C4-2B (cell line): ENCODE data around the gene FAM9C.

Experiments
- ZFX ChIP-seq: fragments of 450-650 bp; IDR thresholded peaks from 2 replicates; pipeline ENCODE4 v1.6.1; 2017
- TF ChIP-seq, protein P1 (sequence below): fragments of 450-650 bp; conservative IDR thresholded peaks from 2 replicates; pipeline ENCODE4 v1.5.1; 2017; ENCODE audit warnings: mild to moderate bottlenecking

GRCh38 chrX:12993826-12994225 lies 50.6 kb downstream of the FAM9C start:
- TF ChIP-seq, protein P1, sequence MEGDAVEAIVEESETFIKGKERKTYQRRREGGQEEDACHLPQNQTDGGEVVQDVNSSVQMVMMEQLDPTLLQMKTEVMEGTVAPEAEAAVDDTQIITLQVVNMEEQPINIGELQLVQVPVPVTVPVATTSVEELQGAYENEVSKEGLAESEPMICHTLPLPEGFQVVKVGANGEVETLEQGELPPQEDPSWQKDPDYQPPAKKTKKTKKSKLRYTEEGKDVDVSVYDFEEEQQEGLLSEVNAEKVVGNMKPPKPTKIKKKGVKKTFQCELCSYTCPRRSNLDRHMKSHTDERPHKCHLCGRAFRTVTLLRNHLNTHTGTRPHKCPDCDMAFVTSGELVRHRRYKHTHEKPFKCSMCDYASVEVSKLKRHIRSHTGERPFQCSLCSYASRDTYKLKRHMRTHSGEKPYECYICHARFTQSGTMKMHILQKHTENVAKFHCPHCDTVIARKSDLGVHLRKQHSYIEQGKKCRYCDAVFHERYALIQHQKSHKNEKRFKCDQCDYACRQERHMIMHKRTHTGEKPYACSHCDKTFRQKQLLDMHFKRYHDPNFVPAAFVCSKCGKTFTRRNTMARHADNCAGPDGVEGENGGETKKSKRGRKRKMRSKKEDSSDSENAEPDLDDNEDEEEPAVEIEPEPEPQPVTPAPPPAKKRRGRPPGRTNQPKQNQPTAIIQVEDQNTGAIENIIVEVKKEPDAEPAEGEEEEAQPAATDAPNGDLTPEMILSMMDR, result no peak
- TF ChIP-seq ZFX, result no peak
